K562 (cell line): ENCODE results near the gene METTL22. TPM values are rescaled to one million over a fixed set of nuclear protein-coding genes. Genes with fewer than 3 reads are reported as not detected.

Experiments used
- CBX1 ChIP-seq: sonication (generic); IDR thresholded peaks from 2 replicates; pipeline ENCODE4 v1.6.1; 2016; ENCODE audit warnings: antibody characterized with exemption, low read depth, mild to moderate bottlenecking
- CBX2 ChIP-seq: fragments of 200-600 bp; sonication (generic); IDR thresholded peaks from one replicate; pipeline ENCODE4 v1.6.1; 2012; ENCODE audit warnings: mild to moderate bottlenecking, low read length, inconsistent platforms; ENCODE audit not compliant: insufficient read depth, poor library complexity, severe bottlenecking
- COPS2 ChIP-seq: fragments of 450-650 bp; conservative IDR thresholded peaks from 2 replicates; pipeline ENCODE4 v1.6.1; 2016; ENCODE audit warnings: mild to moderate bottlenecking, moderate library complexity
- DIDO1 ChIP-seq: fragments of 450-650 bp; IDR thresholded peaks from 2 replicates; pipeline ENCODE4 v1.6.1; 2016; ENCODE audit warnings: low read depth, missing biosample characterization, missing genetic modification characterization
- DMBX1 ChIP-seq: fragments of 250-450 bp; sonication (Bioruptor Pico); IDR thresholded peaks from 2 replicates; pipeline ENCODE4 v1.8.0; 2022; ENCODE audit warnings: inconsistent platforms, mild to moderate bottlenecking, moderate library complexity, borderline replicate concordance
- FOXA1 ChIP-seq: fragments of 450-650 bp; IDR thresholded peaks from 2 replicates; pipeline ENCODE4 v1.6.1; 2016; ENCODE audit warnings: mild to moderate bottlenecking, borderline replicate concordance
- FOXM1 ChIP-seq, 2 experiments: fragments of 450-650 bp in 1 of 2; sonication (generic) in 1 of 2; formaldehyde crosslinking in 1 of 2; IDR thresholded peaks; 2 replicates each; pipeline versions ENCODE4 v1.6.1 to v1.9.0; 2017 to 2022; ENCODE audit warnings: low read depth in 2 of 2, mild to moderate bottlenecking in 2 of 2, missing genetic modification reagents in 1 of 2, moderate library complexity in 1 of 2
- GATAD2B ChIP-seq: fragments of 450-650 bp; IDR thresholded peaks from 2 replicates; pipeline ENCODE4 v1.6.1; 2017; ENCODE audit warnings: mild to moderate bottlenecking, borderline replicate concordance
- IRF1 ChIP-seq: sonication (generic); formaldehyde crosslinking; IDR thresholded peaks from 2 replicates; pipeline ENCODE4 v1.8.0; 2022; ENCODE audit warnings: missing genetic modification reagents, mild to moderate bottlenecking, borderline replicate concordance
- KLF1 ChIP-seq: fragments of 450-650 bp; IDR thresholded peaks from 2 replicates; pipeline ENCODE4 v1.6.1; 2016; ENCODE audit warnings: missing genetic modification characterization, missing compliant biosample characterization
- MEF2A ChIP-seq: IDR thresholded peaks from 2 replicates; pipeline ENCODE4 v1.6.1; 2011; ENCODE audit warnings: low read depth, mild to moderate bottlenecking, low read length, moderate library complexity; ENCODE audit not compliant: control insufficient read depth
- NCOR1 ChIP-seq: fragments of 450-650 bp; IDR thresholded peaks from 2 replicates; pipeline ENCODE4 v1.6.1; 2016; ENCODE audit warnings: mild to moderate bottlenecking, moderate library complexity
- NR2C2 ChIP-seq, 2 experiments: fragments of 200-800 bp in 1 of 2; sonication (Bioruptor generic) in 1 of 2; sonication (generic) in 1 of 2; formaldehyde crosslinking in 1 of 2; IDR thresholded peaks; 2 replicates each; pipeline versions ENCODE4 v1.6.1 to v1.8.0; 2016 to 2022; ENCODE audit warnings: mild to moderate bottlenecking in 1 of 2, missing compliant biosample characterization in 1 of 2, missing genetic modification characterization in 1 of 2, missing genetic modification reagents in 1 of 2
- PHTF2 ChIP-seq: fragments of 250-450 bp; sonication (Bioruptor Pico); IDR thresholded peaks from 2 replicates; pipeline ENCODE4 v1.5.0; 2021; ENCODE audit warnings: mild to moderate bottlenecking
- RBFOX2 ChIP-seq: fragments of 200-400 bp; formaldehyde crosslinking; IDR thresholded peaks from 2 replicates; pipeline ENCODE4 v1.6.1; 2017; ENCODE audit warnings: low read depth, mild to moderate bottlenecking, low read length, moderate library complexity
- RBM17 ChIP-seq: fragments of 200-400 bp; formaldehyde crosslinking; IDR thresholded peaks from 2 replicates; pipeline ENCODE4 v1.6.1; 2017; ENCODE audit warnings: low read depth, mild to moderate bottlenecking, low read length, borderline replicate concordance
- RNF2 ChIP-seq: sonication (generic); IDR thresholded peaks from 2 replicates; pipeline ENCODE4 v1.6.1; 2016
- SAFB ChIP-seq: fragments of 200-400 bp; formaldehyde crosslinking; IDR thresholded peaks from 2 replicates; pipeline ENCODE4 v1.6.1; 2017; ENCODE audit warnings: low read depth, low read length, borderline replicate concordance
- ZBTB17 ChIP-seq: fragments of 450-650 bp; formaldehyde crosslinking; IDR thresholded peaks from 2 replicates; pipeline ENCODE4 v1.4.0; 2020; ENCODE audit warnings: mild to moderate bottlenecking
- ZFP36 ChIP-seq: fragments of 150-350 bp; IDR thresholded peaks from 2 replicates; pipeline ENCODE4 v1.6.1; 2018; ENCODE audit warnings: low read length, low read depth; ENCODE audit not compliant: partially characterized antibody
- ZNF140 ChIP-seq: fragments of 250-450 bp; sonication (Bioruptor Pico); IDR thresholded peaks from 2 replicates; pipeline ENCODE4 v1.8.0; 2021; ENCODE audit warnings: moderate library complexity, mild to moderate bottlenecking, inconsistent platforms
- ZNF324 ChIP-seq: fragments of 250-450 bp; sonication (Bioruptor Pico); IDR thresholded peaks from 2 replicates; pipeline ENCODE4 v1.4.0; 2020; ENCODE audit warnings: mild to moderate bottlenecking
- ZNF431 ChIP-seq: sonication (generic); formaldehyde crosslinking; IDR thresholded peaks from 2 replicates; pipeline ENCODE4 v1.8.0; 2022; ENCODE audit warnings: mild to moderate bottlenecking, missing genetic modification reagents
- polyA plus RNA-seq, 8 experiments: library from polyadenylated mRNA; depleted of rRNA in 4 of 8; stranded (reverse) in 5 of 8; unstranded in 3 of 8; fragments of >200 nt; fragmentation: Nextera tagmentation in 2 of 8; fragmentation: Illumina TruSeq in 1 of 8; extraction: Ambion mirVana in 2 of 8; extraction: Trizol in 1 of 8; gene quantifications; 2 replicates each; pipeline versions ENCODE4 v1.2.1 to v1.2.3, GENCODE V29; 2011 to 2014; ENCODE audit warnings: inconsistent platforms in 1 of 8, missing spikeins in 1 of 8
- total RNA-seq, 7 experiments: library from RNA; depleted of rRNA in 6 of 7; stranded (reverse); fragments of >200 nt in 6 of 7; fragmentation: Illumina TruSeq in 2 of 7; extraction: Trizol in 2 of 7; gene quantifications; 2 replicates each; pipeline versions ENCODE4 v1.2.1 to v1.2.3, GENCODE V29; 2011 to 2021; ENCODE audit warnings: low replicate concordance in 1 of 7
- TF ChIP-seq, protein P1 (sequence below): sonication (generic); formaldehyde crosslinking; IDR thresholded peaks from 2 replicates; pipeline ENCODE4 v1.9.0; 2022; ENCODE audit warnings: mild to moderate bottlenecking, missing genetic modification reagents
- TF ChIP-seq, protein P2 (sequence below): fragments of 250-450 bp; sonication (Bioruptor Pico); IDR thresholded peaks from 2 replicates; pipeline ENCODE4 v1.8.0; 2021; ENCODE audit warnings: mild to moderate bottlenecking, moderate library complexity
- TF ChIP-seq, protein P3 (sequence below), 3 experiments: IDR thresholded peaks in 2 of 3; conservative IDR thresholded peaks in 1 of 3; 2 replicates each; pipeline ENCODE4 v1.5.1; 2011 to 2012; ENCODE audit warnings: low read length in 3 of 3, mild to moderate bottlenecking in 3 of 3, control low read depth in 2 of 3, improper control_type of control experiment in 1 of 3, inconsistent platforms in 1 of 3, low read depth in 1 of 3, mixed read lengths in 1 of 3, moderate library complexity in 1 of 3; ENCODE audit not compliant: insufficient read depth in 2 of 3

METTL22 gene
- total and polyA plus RNA-seq, 9 of the 15 experiments (the other 6 are each of a cell fraction or from before 2014, with no cell fraction given): 6.9 to 33.2 (median 18.5) TPM

DNA sequence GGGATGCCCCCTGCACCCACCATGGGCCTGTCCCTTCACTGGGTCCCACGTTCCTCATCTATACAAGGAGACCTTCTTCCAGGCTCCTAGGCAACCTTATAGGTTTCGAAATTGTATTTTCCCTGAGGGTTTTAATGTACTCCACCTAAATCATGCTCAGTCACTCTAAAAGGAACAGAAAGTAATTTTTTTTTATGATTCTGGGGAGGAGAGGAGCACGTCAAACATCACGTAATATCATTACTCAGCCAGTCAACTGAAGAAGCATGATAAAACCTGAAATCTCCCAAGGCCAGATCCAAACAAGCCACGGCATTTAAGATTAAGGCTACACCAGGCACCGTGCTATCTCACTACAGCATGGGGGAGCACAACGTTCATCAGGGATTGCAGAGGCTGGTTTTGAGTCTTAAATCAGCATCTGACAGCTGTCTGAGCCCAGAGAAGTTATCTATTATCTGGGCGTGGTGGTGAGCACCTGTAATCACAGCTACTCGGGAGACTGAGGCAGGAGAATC lies 27.3 kb upstream of the METTL22 start (continued):
- TF ChIP-seq ZNF324 (no peak), FOXA1 (no peak), GATAD2B (no peak), NR2C2 (CRISPR knock-in tag; IDR thresholded peaks at IDR 0.05) (no peak), NR2C2 (tag; IDR thresholded peaks at IDR 0.05) (no peak), RNF2 (no peak; the same call in 1 of the 2 replicates), CBX2 (no peak), RBM17 (no peak), ZNF140 (no peak), RBFOX2 (no peak), DMBX1 (CRISPR knock-in tag) (peak; percentile 86), ZFP36 (no peak), FOXM1 (IDR thresholded peaks at IDR 0.05; ENCODE audit: low read depth) (peak; percentile 94), FOXM1 (CRISPR knock-in tag; IDR thresholded peaks at IDR 0.05; ENCODE audit: low read depth) (no peak), ZNF431 (CRISPR knock-in tag) (no peak), KLF1 (tag) (peak; percentile 81; the same call in 1 of the 2 replicates), SAFB (no peak), IRF1 (CRISPR knock-in tag) (no peak), ZBTB17 (CRISPR knock-in tag) (0 out of 2 replicates have a peak, but pooled peaks have one; percentile 41), MEF2A (no peak), PHTF2 (no peak), CBX1 (no peak), COPS2 (no peak), NCOR1 (peak; percentile 95), DIDO1 (no peak)
- TF ChIP-seq, protein P1, sequence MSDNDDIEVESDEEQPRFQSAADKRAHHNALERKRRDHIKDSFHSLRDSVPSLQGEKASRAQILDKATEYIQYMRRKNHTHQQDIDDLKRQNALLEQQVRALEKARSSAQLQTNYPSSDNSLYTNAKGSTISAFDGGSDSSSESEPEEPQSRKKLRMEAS: no peak
- TF ChIP-seq, protein P2, sequence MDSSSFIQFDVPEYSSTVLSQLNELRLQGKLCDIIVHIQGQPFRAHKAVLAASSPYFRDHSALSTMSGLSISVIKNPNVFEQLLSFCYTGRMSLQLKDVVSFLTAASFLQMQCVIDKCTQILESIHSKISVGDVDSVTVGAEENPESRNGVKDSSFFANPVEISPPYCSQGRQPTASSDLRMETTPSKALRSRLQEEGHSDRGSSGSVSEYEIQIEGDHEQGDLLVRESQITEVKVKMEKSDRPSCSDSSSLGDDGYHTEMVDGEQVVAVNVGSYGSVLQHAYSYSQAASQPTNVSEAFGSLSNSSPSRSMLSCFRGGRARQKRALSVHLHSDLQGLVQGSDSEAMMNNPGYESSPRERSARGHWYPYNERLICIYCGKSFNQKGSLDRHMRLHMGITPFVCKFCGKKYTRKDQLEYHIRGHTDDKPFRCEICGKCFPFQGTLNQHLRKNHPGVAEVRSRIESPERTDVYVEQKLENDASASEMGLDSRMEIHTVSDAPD (CRISPR knock-in tag): no peak
- TF ChIP-seq, protein P3, sequence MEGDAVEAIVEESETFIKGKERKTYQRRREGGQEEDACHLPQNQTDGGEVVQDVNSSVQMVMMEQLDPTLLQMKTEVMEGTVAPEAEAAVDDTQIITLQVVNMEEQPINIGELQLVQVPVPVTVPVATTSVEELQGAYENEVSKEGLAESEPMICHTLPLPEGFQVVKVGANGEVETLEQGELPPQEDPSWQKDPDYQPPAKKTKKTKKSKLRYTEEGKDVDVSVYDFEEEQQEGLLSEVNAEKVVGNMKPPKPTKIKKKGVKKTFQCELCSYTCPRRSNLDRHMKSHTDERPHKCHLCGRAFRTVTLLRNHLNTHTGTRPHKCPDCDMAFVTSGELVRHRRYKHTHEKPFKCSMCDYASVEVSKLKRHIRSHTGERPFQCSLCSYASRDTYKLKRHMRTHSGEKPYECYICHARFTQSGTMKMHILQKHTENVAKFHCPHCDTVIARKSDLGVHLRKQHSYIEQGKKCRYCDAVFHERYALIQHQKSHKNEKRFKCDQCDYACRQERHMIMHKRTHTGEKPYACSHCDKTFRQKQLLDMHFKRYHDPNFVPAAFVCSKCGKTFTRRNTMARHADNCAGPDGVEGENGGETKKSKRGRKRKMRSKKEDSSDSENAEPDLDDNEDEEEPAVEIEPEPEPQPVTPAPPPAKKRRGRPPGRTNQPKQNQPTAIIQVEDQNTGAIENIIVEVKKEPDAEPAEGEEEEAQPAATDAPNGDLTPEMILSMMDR (IDR thresholded peaks at IDR 0.05 in 2 of 3, conservative IDR thresholded peaks at IDR 0.05 in 1 of 3; ENCODE audit: insufficient read depth in 2 of 3, low read depth in 1 of 3, low read length in 3 of 3): no peak
